GM23338 (cell line): ENCODE results near the gene LEAP2. TPM values are rescaled to one million over a fixed set of nuclear protein-coding genes. Genes with fewer than 3 reads are reported as not detected.

ENCODE experiments used
- ATAC-seq: fragments of 200-7000 bp; cut with Tn5 transposase; 3 replicates; pipeline ENCODE4 v1.9.1; 2020
- DNase-seq: peaks from one replicate; pipeline ENCODE4 v3.0.0-alpha.2; 2015; ENCODE audit warnings: low spot score
- H2AFZ ChIP-seq: fragments of 200-600 bp; sonication (generic); 2 replicates; pipeline ENCODE4 v1.8.0; 2016; ENCODE audit warnings: antibody characterized with exemption, mild to moderate bottlenecking, moderate library complexity
- H3F3A ChIP-seq: fragments of 200-600 bp; sonication (generic); replicated peaks from 2 replicates; pipeline ENCODE4 v1.8.0; 2017; ENCODE audit warnings: antibody characterized with exemption, mixed run types, low read depth
- H3K27ac ChIP-seq: fragments of 200-600 bp; sonication (generic); 2 replicates; pipeline ENCODE4 v1.6.1; 2016; ENCODE audit warnings: low read depth
- H3K27me3 ChIP-seq: fragments of 200-600 bp; sonication (generic); 2 replicates; pipeline ENCODE4 v1.8.0; 2016; ENCODE audit warnings: mild to moderate bottlenecking, mixed run types, moderate library complexity; ENCODE audit not compliant: insufficient read depth
- H3K36me3 ChIP-seq: fragments of 200-600 bp; sonication (generic); 2 replicates; pipeline ENCODE4 v1.8.0; 2016; ENCODE audit warnings: mild to moderate bottlenecking; ENCODE audit not compliant: insufficient read depth
- H3K4me1 ChIP-seq: fragments of 200-600 bp; sonication (generic); 2 replicates; pipeline ENCODE4 v1.8.0; 2016; ENCODE audit warnings: mild to moderate bottlenecking, moderate library complexity; ENCODE audit not compliant: insufficient read depth
- H3K4me2 ChIP-seq: fragments of 200-600 bp; sonication (generic); 2 replicates; pipeline ENCODE4 v1.7.1; 2017; ENCODE audit warnings: mixed run types
- H3K4me3 ChIP-seq: fragments of 200-600 bp; sonication (generic); 2 replicates; pipeline ENCODE4 v1.6.1; 2016; ENCODE audit warnings: mixed run types
- H3K79me2 ChIP-seq: fragments of 200-600 bp; sonication (generic); replicated peaks from 2 replicates; pipeline ENCODE4 v1.8.0; 2017; ENCODE audit warnings: mild to moderate bottlenecking; ENCODE audit not compliant: insufficient read depth
- H3K9me2 ChIP-seq: fragments of 200-600 bp; sonication (generic); 2 replicates; pipeline ENCODE4 v1.8.0; 2017; ENCODE audit not compliant: insufficient read depth
- H4K20me1 ChIP-seq: fragments of 200-600 bp; sonication (generic); replicated peaks from 2 replicates; pipeline ENCODE4 v1.8.0; 2017; ENCODE audit warnings: mild to moderate bottlenecking; ENCODE audit not compliant: insufficient read depth
- H3K27ac Mint-ChIP-seq: 2 replicates; pipeline ENCODE4 v1.8.0; 2020; ENCODE audit warnings: inconsistent platforms, mild to moderate bottlenecking, moderate library complexity, mixed read lengths
- H3K27me3 Mint-ChIP-seq: 3 replicates; pipeline ENCODE4 v1.8.0; 2022; ENCODE audit warnings: low read depth, mild to moderate bottlenecking, moderate library complexity, mixed read lengths, inconsistent platforms; ENCODE audit not compliant: insufficient read depth, poor library complexity
- H3K36me3 Mint-ChIP-seq: 3 replicates; pipeline ENCODE4 v1.8.0; 2021; ENCODE audit warnings: low read depth, mild to moderate bottlenecking, inconsistent platforms, moderate library complexity, mixed read lengths
- H3K4me1 Mint-ChIP-seq: 3 replicates; pipeline ENCODE4 v1.8.0; 2020; ENCODE audit warnings: mild to moderate bottlenecking, inconsistent platforms, mixed read lengths
- H3K4me3 Mint-ChIP-seq: 3 replicates; pipeline ENCODE4 v1.8.0; 2021; ENCODE audit warnings: moderate library complexity, mild to moderate bottlenecking, inconsistent platforms, mixed read lengths
- H3K9me3 Mint-ChIP-seq: 3 replicates; pipeline ENCODE4 v1.8.0; 2020; ENCODE audit warnings: moderate library complexity, mild to moderate bottlenecking, inconsistent platforms, mixed read lengths
- CREB1 ChIP-seq: fragments of 250-450 bp; sonication (Bioruptor Pico); IDR thresholded peaks from 2 replicates; pipeline ENCODE4 v1.5.0; 2020; ENCODE audit warnings: low read depth, mild to moderate bottlenecking, moderate library complexity
- CTCF ChIP-seq, 2 experiments: fragments of 200-600 bp in 1 of 2; sonication (generic) in 1 of 2; conservative IDR thresholded peaks; 2 replicates each; pipeline versions ENCODE4 v1.5.1 to v1.6.1; 2016 to 2017; ENCODE audit warnings: antibody characterized with exemption in 2 of 2, low read depth in 2 of 2, mild to moderate bottlenecking in 2 of 2, moderate library complexity in 1 of 2
- ETS1 ChIP-seq: IDR thresholded peaks from 2 replicates; pipeline ENCODE4 v1.6.1; 2016; ENCODE audit warnings: antibody characterized with exemption
- EZH2 ChIP-seq: fragments of 200-600 bp; sonication (generic); IDR thresholded peaks from one replicate; pipeline ENCODE4 v1.8.0; 2017; ENCODE audit warnings: antibody characterized with exemption, mild to moderate bottlenecking, low read depth; ENCODE audit not compliant: unreplicated experiment
- EZH2phosphoT487 ChIP-seq: fragments of 200-600 bp; sonication (generic); IDR thresholded peaks from one replicate; pipeline ENCODE4 v1.8.1; 2018; ENCODE audit warnings: antibody characterized with exemption; ENCODE audit not compliant: unreplicated experiment
- JUNB ChIP-seq: IDR thresholded peaks from one replicate; pipeline ENCODE4 v1.6.1; 2016; ENCODE audit warnings: antibody characterized with exemption; ENCODE audit not compliant: unreplicated experiment
- NANOG ChIP-seq: IDR thresholded peaks from 2 replicates; pipeline ENCODE4 v1.6.1; 2016; ENCODE audit warnings: antibody characterized with exemption, borderline replicate concordance
- REST ChIP-seq: IDR thresholded peaks from one replicate; pipeline ENCODE4 v1.6.1; 2018; ENCODE audit warnings: antibody characterized with exemption; ENCODE audit not compliant: unreplicated experiment
- STAT1 ChIP-seq: IDR thresholded peaks from one replicate; pipeline ENCODE4 v1.6.1; 2016; ENCODE audit warnings: antibody characterized with exemption; ENCODE audit not compliant: unreplicated experiment
- ZNF331 ChIP-seq: fragments of 250-450 bp; sonication (Bioruptor Pico); IDR thresholded peaks from 2 replicates; pipeline ENCODE4 v1.5.0; 2020; ENCODE audit warnings: low read depth, mild to moderate bottlenecking, moderate library complexity
- polyA plus RNA-seq: library from polyadenylated mRNA; unstranded; fragments of >200 nt; fragmentation: Nextera tagmentation; extraction: Ambion mirVana; gene quantifications from 2 replicates; pipeline ENCODE4 v1.2.1, GENCODE V29; 2016
- total RNA-seq: library from RNA; depleted of rRNA; stranded (reverse); fragments of >200 nt; shearing (Covaris generic); gene quantifications from 2 replicates; pipeline ENCODE4 v1.2.3, GENCODE V29; 2014

Gene LEAP2
- total and polyA plus RNA-seq, 2 experiments from 2014 or later = 1.5 to 1.8 TPM

GRCh38 chr5:132909702-132910101 is 36.2 kb downstream of the LEAP2 start:
- H3K27ac ChIP-seq = no peak overlapping the region
- H4K20me1 ChIP-seq = peaks cover 28% of the 10 kb centered on the region
- TF ChIP-seq CTCF (conservative IDR thresholded peaks at IDR 0.05; ENCODE audit: low read depth in 2 of 2) (no peak), NANOG (no peak), ETS1 (no peak), STAT1 (no peak), REST (no peak), EZH2 (no peak), CREB1 (CRISPR knock-in tag) (no peak), ZNF331 (CRISPR knock-in tag) (no peak), EZH2phosphoT487 (no peak)
- H3K9me2 ChIP-seq = no peaks in the 10 kb centered on the region
- peaks cover 37% of the 10 kb centered on the region; the same call in 1 of the 2 replicates for H3K79me2 ChIP-seq
- no peak for DNase-seq
- H3K9me3 Mint-ChIP-seq = no peaks in the 10 kb centered on the region
- peaks cover 8% of the 10 kb centered on the region; the same call in 2 of the 3 replicates for H3K4me1 Mint-ChIP-seq
- no peaks in the 10 kb centered on the region for H3K4me1 ChIP-seq
- H3K27me3 Mint-ChIP-seq = peaks cover 4% of the 10 kb centered on the region
- H2AFZ ChIP-seq = no peak overlapping the region
- H3K27me3 ChIP-seq = no peaks in the 10 kb centered on the region
- no peak overlapping the region for H3K4me3 Mint-ChIP-seq
- H3K4me3 ChIP-seq = no peak overlapping the region
- no peak for ATAC-seq
- H3K36me3 ChIP-seq = 0 out of 2 replicates have a peak, but pooled peaks cover 3% of the 10 kb centered on the region
- H3K27ac Mint-ChIP-seq = no peak overlapping the region
- H3K4me2 ChIP-seq = no peak overlapping the region
- peaks cover 22% of the 10 kb centered on the region for H3K36me3 Mint-ChIP-seq
- no peaks in the 10 kb centered on the region for H3F3A ChIP-seq

GRCh38 chr5:132915681-132916080 is 42.2 kb downstream of the LEAP2 start:
- H3K27me3 Mint-ChIP-seq = peaks cover 7% of the 10 kb centered on the region
- H3K9me3 Mint-ChIP-seq = no peaks in the 10 kb centered on the region
- peaks cover 17% of the 10 kb centered on the region for H4K20me1 ChIP-seq
- H3K4me1 Mint-ChIP-seq = peaks cover 3% of the 10 kb centered on the region; the same call in 1 of the 3 replicates
- no peak overlapping the region for H3K27ac ChIP-seq
- peaks cover 37% of the 10 kb centered on the region for H3K36me3 Mint-ChIP-seq
- no peak overlapping the region for H3K4me3 Mint-ChIP-seq
- H3K9me2 ChIP-seq = no peaks in the 10 kb centered on the region
- H3K27me3 ChIP-seq = no peaks in the 10 kb centered on the region
- DNase-seq (no peak), ATAC-seq (no peak)
- no peak overlapping the region for H2AFZ ChIP-seq
- H3K4me3 ChIP-seq = no peak overlapping the region
- H3K79me2 ChIP-seq = peaks cover 53% of the 10 kb centered on the region
- no peaks in the 10 kb centered on the region for H3F3A ChIP-seq
- no peaks in the 10 kb centered on the region for H3K4me1 ChIP-seq
- no peak overlapping the region for H3K4me2 ChIP-seq
- H3K36me3 ChIP-seq = peaks cover 10% of the 10 kb centered on the region
- no peak overlapping the region for H3K27ac Mint-ChIP-seq
- TF ChIP-seq REST (no peak), CREB1 (CRISPR knock-in tag) (no peak), ETS1 (no peak), JUNB (no peak), EZH2 (no peak), NANOG (no peak)
